Neural cell (in vitro differentiated cells): ENCODE measurements around the gene NPC1.

Experiments
- CTCF ChIP-seq: fragments of 450-650 bp; IDR thresholded peaks from 2 replicates; pipeline ENCODE4 v1.5.1; 2014; ENCODE audit warnings: antibody characterized with exemption, mild to moderate bottlenecking, moderate library complexity; ENCODE audit not compliant: poor library complexity, severe bottlenecking
- EP300 ChIP-seq: fragments of 450-650 bp; conservative IDR thresholded peaks from 2 replicates; pipeline ENCODE4 v1.6.1; 2014; ENCODE audit warnings: antibody characterized with exemption, mild to moderate bottlenecking, moderate library complexity; ENCODE audit not compliant: poor library complexity, severe bottlenecking
- EZH2 ChIP-seq: fragments of 200-600, 300-800 bp; shearing (Covaris generic), sonication (generic); IDR thresholded peaks from 2 replicates; pipeline ENCODE4 v1.6.1; 2014; ENCODE audit warnings: antibody characterized with exemption, low read length, borderline replicate concordance, mild to moderate bottlenecking; ENCODE audit not compliant: insufficient read depth, poor library complexity, severe bottlenecking
- SMC3 ChIP-seq: fragments of 450-650 bp; conservative IDR thresholded peaks from 2 replicates; pipeline ENCODE4 v1.6.1; 2014; ENCODE audit warnings: antibody characterized with exemption, mild to moderate bottlenecking, moderate library complexity; ENCODE audit not compliant: poor library complexity

- no peak for TF ChIP-seq CTCF
- no peak for TF ChIP-seq EP300
- no peak for TF ChIP-seq EZH2
- no peak for TF ChIP-seq SMC3
These were observed 9.3 kb upstream of the NPC1 start for GRCh38 chr18:23595591-23595990.
